ENCODE results near the gene KRT6A.

- TF ChIP-seq POLR2A (IDR thresholded peaks at IDR 0.05; ENCODE audit: low read depth, low read length) = no peak
- TF ChIP-seq POLR2AphosphoS5 (IDR thresholded peaks at IDR 0.05; ENCODE audit: low read depth, low read length) = no peak
Observed at GRCh38 chr12:52439845-52440244, 53.2 kb downstream of the KRT6A start.

Data from GM12892 (cell line).